CD14-positive monocyte (primary cell): ENCODE data around the gene IGF2R. TPM values are rescaled to one million over a fixed set of nuclear protein-coding genes. Genes with fewer than 3 reads are reported as not detected.

Source experiments
- DNase-seq, 3 donors: peaks; one replicate each; pipeline ENCODE4 v3.0.0-alpha.2; 2011 to 2022
- H2AFZ ChIP-seq: 2 replicates; pipeline ENCODE4 v1.6.0; 2012; ENCODE audit warnings: mild to moderate bottlenecking, low read depth, low read length, inconsistent platforms; ENCODE audit not compliant: insufficient read depth, poor library complexity, severe bottlenecking
- H3K27ac ChIP-seq, 2 donors: 1 replicate in 1 of 2; 2 replicates in 1 of 2; pipeline ENCODE4 v1.5.1; 2012 to 2013; ENCODE audit warnings: low read length in 2 of 2, control low read depth in 1 of 2, inconsistent platforms in 1 of 2, low read depth in 1 of 2, mild to moderate bottlenecking in 1 of 2
- H3K27me3 ChIP-seq, 2 donors: one replicate each; pipeline versions ENCODE4 v1.6.0 to v1.6.1; 2011 to 2013; ENCODE audit warnings: low read length in 2 of 2; ENCODE audit not compliant: control insufficient read depth in 2 of 2, insufficient read depth in 2 of 2
- H3K36me3 ChIP-seq, 2 donors: replicated peaks in 1 of 2; 1 replicate in 1 of 2; 2 replicates in 1 of 2; pipeline versions ENCODE4 v1.5.1 to v1.6.1; 2012 to 2013; ENCODE audit warnings: low read length in 2 of 2, control low read depth in 1 of 2, inconsistent platforms in 1 of 2, mild to moderate bottlenecking in 1 of 2; ENCODE audit not compliant: insufficient read depth in 2 of 2, control insufficient read depth in 1 of 2
- H3K4me1 ChIP-seq, 2 donors: 1 replicate in 1 of 2; 2 replicates in 1 of 2; pipeline versions ENCODE4 v1.5.1 to v1.6.1; 2012 to 2013; ENCODE audit warnings: low read length in 2 of 2, control low read depth in 1 of 2, inconsistent platforms in 1 of 2, mild to moderate bottlenecking in 1 of 2, moderate library complexity in 1 of 2; ENCODE audit not compliant: insufficient read depth in 2 of 2, control insufficient read depth in 1 of 2
- H3K4me2 ChIP-seq: replicated peaks from 2 replicates; pipeline ENCODE3; 2012; ENCODE audit warnings: low read length, moderate library complexity, mild to moderate bottlenecking; ENCODE audit not compliant: poor library complexity, severe bottlenecking; ENCODE audit errors: extremely low read depth
- H3K4me3 ChIP-seq, 3 experiments: fragments of 200-600 bp in 1 of 3; sonication (generic) in 1 of 3; replicated peaks in 1 of 3; 1 replicate in 2 of 3; 2 replicates in 1 of 3; pipeline ENCODE4 v1.5.1; 2011 to 2013; ENCODE audit warnings: low read length in 3 of 3, mild to moderate bottlenecking in 3 of 3, control low read depth in 2 of 3, low read depth in 2 of 3, inconsistent platforms in 1 of 3, moderate library complexity in 1 of 3
- H3K79me2 ChIP-seq: 2 replicates; pipeline ENCODE4 v1.6.0; 2012; ENCODE audit warnings: mild to moderate bottlenecking, control low read depth, inconsistent platforms, low read length, moderate library complexity; ENCODE audit not compliant: insufficient read depth
- H3K9ac ChIP-seq: 2 replicates; pipeline ENCODE4 v1.6.0; 2017; ENCODE audit warnings: low read length, mild to moderate bottlenecking; ENCODE audit not compliant: insufficient read depth, poor library complexity, severe bottlenecking
- H3K9me3 ChIP-seq, 2 donors: replicated peaks in 1 of 2; 1 replicate in 1 of 2; 2 replicates in 1 of 2; pipeline versions ENCODE4 v1.5.1 to v1.6.1; 2012 to 2013; ENCODE audit warnings: low read length in 2 of 2, control low read depth in 1 of 2; ENCODE audit not compliant: control insufficient read depth in 1 of 2, insufficient read depth in 1 of 2
- H4K20me1 ChIP-seq: 2 replicates; pipeline ENCODE4 v1.6.0; 2012; ENCODE audit warnings: mild to moderate bottlenecking, low read length, control low read depth, moderate library complexity; ENCODE audit not compliant: insufficient read depth
- H3K27ac Mint-ChIP-seq, 7 donors: one replicate each; pipeline ENCODE4 v1.8.0; 2020; ENCODE audit warnings: mild to moderate bottlenecking in 7 of 7, mixed read lengths in 7 of 7, moderate library complexity in 6 of 7, inconsistent platforms in 2 of 7
- H3K27me3 Mint-ChIP-seq, 3 donors: one replicate each; pipeline ENCODE4 v1.8.0; 2021 to 2022; ENCODE audit warnings: low read depth in 3 of 3, mild to moderate bottlenecking in 3 of 3, mixed read lengths in 3 of 3, moderate library complexity in 3 of 3, inconsistent platforms in 1 of 3
- H3K36me3 Mint-ChIP-seq, 2 donors: one replicate each; pipeline ENCODE4 v1.8.0; 2020; ENCODE audit warnings: mixed read lengths in 2 of 2, inconsistent platforms in 1 of 2, mild to moderate bottlenecking in 1 of 2
- H3K4me1 Mint-ChIP-seq: one replicate; pipeline ENCODE4 v1.8.0; 2020; ENCODE audit warnings: mild to moderate bottlenecking, mixed read lengths
- H3K4me3 Mint-ChIP-seq, 2 donors: one replicate each; pipeline ENCODE4 v1.8.0; 2020; ENCODE audit warnings: mild to moderate bottlenecking in 2 of 2, mixed read lengths in 2 of 2, moderate library complexity in 1 of 2
- H3K9me3 Mint-ChIP-seq, 7 donors: one replicate each; pipeline ENCODE4 v1.8.0; 2020 to 2022; ENCODE audit warnings: mixed read lengths in 7 of 7, mild to moderate bottlenecking in 6 of 7, moderate library complexity in 6 of 7, inconsistent platforms in 2 of 7
- WGBS: methylation state at CpG from one replicate; pipeline ENCODE4 v1.1.5; 2013; ENCODE audit warnings: missing lambda C conversion rate; ENCODE audit not compliant: insufficient coverage; 5-methylcytosine and 5-hydroxymethylcytosine counted together
- intact Hi-C, 2 donors: fragments of 100-400 bp; cut with micrococcal nuclease; formaldehyde crosslinking; loops; one replicate each; pipeline versions ENCODE4 v1.15.0 to v1.15.1; 2023
- polyA plus RNA-seq, 3 donors: library from polyadenylated mRNA; depleted of rRNA in 1 of 3; unstranded in 2 of 3; stranded (reverse) in 1 of 3; fragments of 300-500 nt in 2 of 3; fragments of >200 nt in 1 of 3; fragmentation: Illumina TruSeq in 2 of 3; gene quantifications; 1 replicate in 2 of 3; 2 replicates in 1 of 3; pipeline ENCODE4 v1.2.3, GENCODE V29; 2012 to 2021
- TF ChIP-seq, protein P1 (sequence below): fragments of 200-600 bp; IDR thresholded peaks from one replicate; pipeline ENCODE4 v1.8.0; 2022; ENCODE audit warnings: antibody characterized with exemption, mild to moderate bottlenecking

IGF2R gene
- polyA plus RNA-seq, 3 donors, result 6.9 to 44.8 (median 8.2) TPM

DNA sequence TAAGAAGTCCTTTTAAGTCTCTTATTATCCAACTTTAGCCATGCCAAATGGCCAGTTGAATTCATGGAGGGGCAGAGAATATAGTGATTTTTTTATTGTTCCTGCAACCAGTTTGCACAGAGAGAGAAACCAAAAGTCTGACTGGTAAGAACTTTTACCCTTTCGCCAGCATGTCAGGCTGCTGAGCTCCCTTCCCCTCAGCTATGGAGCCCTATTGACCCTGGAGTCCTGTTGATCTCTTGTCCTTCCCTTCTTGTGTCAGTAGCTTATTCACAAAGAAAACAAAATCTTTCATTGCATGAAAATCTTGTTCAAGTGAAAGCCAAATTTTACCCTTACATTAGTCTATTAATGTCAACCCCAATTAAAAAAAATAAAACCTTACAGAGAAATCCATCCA, 151.2 kb downstream of the IGF2R start:
- Histone ChIP-seq H3K9me3 (peaks cover 9 to 26% of the 10 kb centered on the region in 2 donors), H3K79me2 (no peaks in the 10 kb centered on the region), H3K4me2 (no peak overlapping the region), H2AFZ (no peak overlapping the region), H3K9ac (no peak overlapping the region), H3K27ac (no peak overlapping the region), H3K4me3 (no peak overlapping the region), H4K20me1 (no peaks in the 10 kb centered on the region), H3K36me3 (no peaks in the 10 kb centered on the region), H3K27me3 (no peaks in the 10 kb centered on the region), H3K4me1 (no peaks in the 10 kb centered on the region)
- Mint-ChIP-seq H3K9me3 (peaks cover 7 to 20% (median 16%) of the 10 kb centered on the region in 7 donors), H3K27ac (no peak overlapping the region), H3K4me1 (no peaks in the 10 kb centered on the region), H3K36me3 (no peaks in the 10 kb centered on the region), H3K27me3 (peaks cover 8 to 16% (median 9%) of the 10 kb centered on the region in 3 donors), H3K4me3 (no peak overlapping the region)
- no peak for DNase-seq
- TF ChIP-seq, protein P1, sequence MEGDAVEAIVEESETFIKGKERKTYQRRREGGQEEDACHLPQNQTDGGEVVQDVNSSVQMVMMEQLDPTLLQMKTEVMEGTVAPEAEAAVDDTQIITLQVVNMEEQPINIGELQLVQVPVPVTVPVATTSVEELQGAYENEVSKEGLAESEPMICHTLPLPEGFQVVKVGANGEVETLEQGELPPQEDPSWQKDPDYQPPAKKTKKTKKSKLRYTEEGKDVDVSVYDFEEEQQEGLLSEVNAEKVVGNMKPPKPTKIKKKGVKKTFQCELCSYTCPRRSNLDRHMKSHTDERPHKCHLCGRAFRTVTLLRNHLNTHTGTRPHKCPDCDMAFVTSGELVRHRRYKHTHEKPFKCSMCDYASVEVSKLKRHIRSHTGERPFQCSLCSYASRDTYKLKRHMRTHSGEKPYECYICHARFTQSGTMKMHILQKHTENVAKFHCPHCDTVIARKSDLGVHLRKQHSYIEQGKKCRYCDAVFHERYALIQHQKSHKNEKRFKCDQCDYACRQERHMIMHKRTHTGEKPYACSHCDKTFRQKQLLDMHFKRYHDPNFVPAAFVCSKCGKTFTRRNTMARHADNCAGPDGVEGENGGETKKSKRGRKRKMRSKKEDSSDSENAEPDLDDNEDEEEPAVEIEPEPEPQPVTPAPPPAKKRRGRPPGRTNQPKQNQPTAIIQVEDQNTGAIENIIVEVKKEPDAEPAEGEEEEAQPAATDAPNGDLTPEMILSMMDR, result no peak
- intact Hi-C loops, result no loop called here
- 100% methylated on average over 1 of the region's 1 CpG for WGBS

DNA sequence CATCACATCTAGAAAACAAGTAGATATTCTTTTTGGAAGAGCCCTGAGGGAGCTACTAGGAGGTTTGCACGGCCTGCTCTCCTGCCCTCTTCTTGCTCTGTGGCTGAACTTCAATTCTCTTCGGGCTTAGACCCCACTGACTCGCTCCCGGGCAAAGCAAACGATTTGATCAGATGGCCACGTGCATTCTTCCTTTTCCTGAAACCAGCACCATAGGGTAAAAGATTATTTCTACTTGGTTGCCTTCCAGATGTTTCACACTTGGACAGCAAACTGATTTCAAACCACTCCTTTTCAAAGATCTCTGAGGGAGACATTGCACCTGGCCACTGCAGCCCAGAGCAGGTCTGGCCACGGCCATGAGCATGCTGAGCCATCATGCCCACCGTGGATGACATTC, 152.7 kb downstream of the IGF2R start, which contains the start of gene SLC22A1:
SLC22A1 (plus strand) TSS at position 258 of the 400 bp plus-strand sequence; CDS start at position 379, 121 bp downstream.
- no peak within 1 kb of the TSS for H3K27ac ChIP-seq
- no peak within 1 kb of the TSS for H2AFZ ChIP-seq
- no peaks in the 10 kb centered on the region for H3K27me3 ChIP-seq
- H3K27ac Mint-ChIP-seq, result peak within 1 kb of the TSS in 2 of 7 donors; percentile 15 to 45
- intact Hi-C loops, result no loop called here
- no peak within 1 kb of the TSS for H3K4me2 ChIP-seq
- no peaks in the 10 kb centered on the region for H3K36me3 ChIP-seq
- no peak within 1 kb of the TSS for H3K4me3 Mint-ChIP-seq
- no peak within 1 kb of the TSS for H3K9ac ChIP-seq
- H3K9me3 Mint-ChIP-seq, result peaks cover 7 to 18% (median 15%) of the 10 kb centered on the region in 7 donors
- no peak for DNase-seq
- H3K9me3 ChIP-seq, result peaks cover 9 to 22% of the 10 kb centered on the region in 2 donors
- no peaks in the 10 kb centered on the region for H3K79me2 ChIP-seq
- H3K4me1 ChIP-seq, result no peaks in the 10 kb centered on the region
- H4K20me1 ChIP-seq, result no peaks in the 10 kb centered on the region
- H3K4me1 Mint-ChIP-seq, result no peaks in the 10 kb centered on the region
- 94% methylated on average over 2 of the region's 8 CpGs for WGBS
- TF ChIP-seq, protein P1, result no peak
- peaks cover 8 to 12% (median 9%) of the 10 kb centered on the region in 3 donors for H3K27me3 Mint-ChIP-seq
- H3K4me3 ChIP-seq, result no peak within 1 kb of the TSS
- no peaks in the 10 kb centered on the region for H3K36me3 Mint-ChIP-seq
